ENCODE results near the gene SAP30L. TPM values are rescaled to one million over a fixed set of nuclear protein-coding genes. Genes with fewer than 3 reads are reported as not detected.

The SAP30L gene
- total and polyA plus RNA-seq, 12 donors: 22.5 to 65.1 (median 36.8) TPM

DNA sequence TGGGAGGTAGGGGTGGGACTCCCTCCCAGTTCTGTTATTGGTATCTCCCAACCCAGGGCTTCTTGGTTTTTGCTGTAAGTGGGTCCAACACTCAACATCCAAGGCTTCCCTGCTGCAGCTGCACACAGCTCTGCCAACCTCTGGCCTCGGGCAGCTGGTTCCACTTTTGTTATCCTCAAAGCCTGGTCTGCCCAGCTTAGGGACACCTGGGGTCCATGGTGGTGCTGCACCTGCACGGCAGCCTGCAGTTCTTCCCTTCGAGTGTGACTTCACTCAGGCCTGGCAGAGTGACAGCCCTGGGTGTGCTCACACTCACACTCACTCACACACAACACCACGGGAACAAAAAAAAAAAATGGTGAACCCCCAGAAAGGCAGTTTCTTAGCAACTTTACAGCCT is 15.3 kb upstream of the SAP30L start:
- TF ChIP-seq CTCF (IDR thresholded peaks at IDR 0.05) (no peak), POLR2A (IDR thresholded peaks at IDR 0.05) (no peak)
- intact Hi-C loops (cut with DNase I): no loop called here
- H3K27ac ChIP-seq: no peak overlapping the region

GRCh38 chr5:154430961-154431630 is 14.7 kb upstream of the SAP30L start:
- no peak overlapping the region for H3K27ac ChIP-seq
- no peaks in the 10 kb centered on the region for H3K36me3 ChIP-seq (replicated peaks in 1 of 2)
- H3K4me1 ChIP-seq (replicated peaks in 1 of 2): no peaks in the 10 kb centered on the region
- no peak for DNase-seq
- no peaks in the 10 kb centered on the region for H3K9me3 ChIP-seq (replicated peaks in 1 of 3)
- H3K4me3 ChIP-seq: no peak overlapping the region
- no peak for TF ChIP-seq POLR2A (IDR thresholded peaks at IDR 0.05)
- no peak for TF ChIP-seq CTCF (IDR thresholded peaks at IDR 0.05)
- no peaks in the 10 kb centered on the region for H3K27me3 ChIP-seq
- intact Hi-C loops (cut with DNase I): no loop called here
- 87 to 91% (median 90%) methylated on average over 4 of the region's 4 CpGs for WGBS, 4 donors

More for the DNA sequence above, 15.3 kb upstream of the SAP30L start:
- no peaks in the 10 kb centered on the region for H3K36me3 ChIP-seq (replicated peaks in 1 of 2)
- no peak for DNase-seq
- H3K4me1 ChIP-seq (replicated peaks in 1 of 2): no peaks in the 10 kb centered on the region
- no peaks in the 10 kb centered on the region for H3K9me3 ChIP-seq (replicated peaks in 1 of 3)
- 80 to 91% (median 88%) methylated on average over 1 to 4 of the region's 4 CpGs for WGBS, 4 donors
- no peaks in the 10 kb centered on the region for H3K27me3 ChIP-seq
- H3K4me3 ChIP-seq: no peak overlapping the region

GRCh38 chr5:154435226-154435625 is 10.6 kb upstream of the SAP30L start:
- TF ChIP-seq POLR2A (IDR thresholded peaks at IDR 0.05): no peak
- no peak for TF ChIP-seq CTCF (IDR thresholded peaks at IDR 0.05)
- intact Hi-C loops (cut with DNase I): no loop called here
- Histone ChIP-seq H3K4me1 (replicated peaks in 1 of 2) (no peaks in the 10 kb centered on the region), H3K36me3 (replicated peaks in 1 of 2) (peaks cover 0 to 13% of the 10 kb centered on the region in 2 donors), H3K27ac (no peak overlapping the region), H3K4me3 (no peak overlapping the region), H3K9me3 (replicated peaks in 1 of 3) (no peaks in the 10 kb centered on the region), H3K27me3 (no peaks in the 10 kb centered on the region)
- 95 to 99% (median 97%) methylated on average over 3 of the region's 3 CpGs for WGBS, 4 donors
- no peak for DNase-seq

DNA sequence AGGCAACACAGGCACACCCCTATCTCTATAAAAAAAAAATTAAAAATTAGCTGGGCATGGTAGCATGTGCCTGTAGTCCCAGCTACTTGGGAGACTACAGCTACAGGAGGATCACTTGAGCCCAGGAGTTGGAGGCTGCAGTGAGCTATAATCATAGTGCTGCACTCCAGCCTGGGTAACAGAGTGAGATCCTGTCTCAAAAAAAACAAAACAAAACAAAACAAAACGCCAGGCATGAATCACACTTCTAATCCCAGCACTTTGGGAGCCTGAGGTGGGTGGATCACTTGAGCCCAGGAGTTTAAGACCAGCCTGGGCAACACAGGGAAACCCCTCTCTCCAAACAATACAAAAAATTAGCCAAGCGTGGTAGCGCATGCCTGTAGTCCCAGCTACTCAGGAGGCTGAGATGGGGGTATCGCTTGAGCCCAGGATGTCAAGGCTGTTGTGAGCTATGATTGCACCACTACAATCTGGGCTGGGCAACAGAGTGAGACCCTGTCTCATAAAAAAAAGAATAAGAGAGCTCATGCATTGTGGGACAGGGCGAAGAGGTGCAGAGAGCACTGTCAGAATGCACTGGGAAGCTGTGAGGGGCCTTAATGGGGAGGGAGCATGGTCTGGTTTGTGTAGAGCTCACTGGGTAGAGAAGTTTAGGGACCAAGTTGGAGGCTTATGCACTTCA is 8.4 kb upstream of the SAP30L start:
- TF ChIP-seq CTCF (IDR thresholded peaks at IDR 0.05): no peak
- no peak for TF ChIP-seq POLR2A (IDR thresholded peaks at IDR 0.05)
- no peak for DNase-seq
- intact Hi-C loops (cut with DNase I): no loop called here
- Histone ChIP-seq H3K27ac (no peak overlapping the region), H3K4me3 (no peak overlapping the region), H3K4me1 (replicated peaks in 1 of 2) (no peaks in the 10 kb centered on the region), H3K27me3 (no peaks in the 10 kb centered on the region), H3K36me3 (replicated peaks in 1 of 2) (peaks cover 0 to 28% of the 10 kb centered on the region in 2 donors), H3K9me3 (replicated peaks in 1 of 3) (no peaks in the 10 kb centered on the region)
- 88 to 92% (median 90%) methylated on average over 5 of the region's 5 CpGs for WGBS, 4 donors
